GM23338 (cell line): ENCODE results near the gene CBFA2T3. TPM values are rescaled to one million over a fixed set of nuclear protein-coding genes. Genes with fewer than 3 reads are reported as not detected.
A peak's percentile ranks its signal among the peaks of the same experiment; 100 is the strongest.
"Not testable (repeated sequence)": the region's sequence is repeated elsewhere in the genome, so short reads cannot be mapped to it uniquely, and the experiment has no call there.

ENCODE experiments used
- ATAC-seq: fragments of 200-7000 bp; cut with Tn5 transposase; 3 replicates; pipeline ENCODE4 v1.9.1; 2020
- DNase-seq: peaks from one replicate; pipeline ENCODE4 v3.0.0-alpha.2; 2015; ENCODE audit warnings: low spot score
- H2AFZ ChIP-seq: fragments of 200-600 bp; sonication (generic); 2 replicates; pipeline ENCODE4 v1.8.0; 2016; ENCODE audit warnings: antibody characterized with exemption, mild to moderate bottlenecking, moderate library complexity
- H3F3A ChIP-seq: fragments of 200-600 bp; sonication (generic); replicated peaks from 2 replicates; pipeline ENCODE4 v1.8.0; 2017; ENCODE audit warnings: antibody characterized with exemption, mixed run types, low read depth
- H3K27ac ChIP-seq: fragments of 200-600 bp; sonication (generic); 2 replicates; pipeline ENCODE4 v1.6.1; 2016; ENCODE audit warnings: low read depth
- H3K27me3 ChIP-seq: fragments of 200-600 bp; sonication (generic); 2 replicates; pipeline ENCODE4 v1.8.0; 2016; ENCODE audit warnings: mild to moderate bottlenecking, mixed run types, moderate library complexity; ENCODE audit not compliant: insufficient read depth
- H3K36me3 ChIP-seq: fragments of 200-600 bp; sonication (generic); 2 replicates; pipeline ENCODE4 v1.8.0; 2016; ENCODE audit warnings: mild to moderate bottlenecking; ENCODE audit not compliant: insufficient read depth
- H3K4me1 ChIP-seq: fragments of 200-600 bp; sonication (generic); 2 replicates; pipeline ENCODE4 v1.8.0; 2016; ENCODE audit warnings: mild to moderate bottlenecking, moderate library complexity; ENCODE audit not compliant: insufficient read depth
- H3K4me2 ChIP-seq: fragments of 200-600 bp; sonication (generic); 2 replicates; pipeline ENCODE4 v1.7.1; 2017; ENCODE audit warnings: mixed run types
- H3K4me3 ChIP-seq: fragments of 200-600 bp; sonication (generic); 2 replicates; pipeline ENCODE4 v1.6.1; 2016; ENCODE audit warnings: mixed run types
- H3K79me2 ChIP-seq: fragments of 200-600 bp; sonication (generic); replicated peaks from 2 replicates; pipeline ENCODE4 v1.8.0; 2017; ENCODE audit warnings: mild to moderate bottlenecking; ENCODE audit not compliant: insufficient read depth
- H3K9me2 ChIP-seq: fragments of 200-600 bp; sonication (generic); 2 replicates; pipeline ENCODE4 v1.8.0; 2017; ENCODE audit not compliant: insufficient read depth
- H4K20me1 ChIP-seq: fragments of 200-600 bp; sonication (generic); replicated peaks from 2 replicates; pipeline ENCODE4 v1.8.0; 2017; ENCODE audit warnings: mild to moderate bottlenecking; ENCODE audit not compliant: insufficient read depth
- H3K27ac Mint-ChIP-seq: 2 replicates; pipeline ENCODE4 v1.8.0; 2020; ENCODE audit warnings: inconsistent platforms, mild to moderate bottlenecking, moderate library complexity, mixed read lengths
- H3K27me3 Mint-ChIP-seq: 3 replicates; pipeline ENCODE4 v1.8.0; 2022; ENCODE audit warnings: low read depth, mild to moderate bottlenecking, moderate library complexity, mixed read lengths, inconsistent platforms; ENCODE audit not compliant: insufficient read depth, poor library complexity
- H3K36me3 Mint-ChIP-seq: 3 replicates; pipeline ENCODE4 v1.8.0; 2021; ENCODE audit warnings: low read depth, mild to moderate bottlenecking, inconsistent platforms, moderate library complexity, mixed read lengths
- H3K4me1 Mint-ChIP-seq: 3 replicates; pipeline ENCODE4 v1.8.0; 2020; ENCODE audit warnings: mild to moderate bottlenecking, inconsistent platforms, mixed read lengths
- H3K4me3 Mint-ChIP-seq: 3 replicates; pipeline ENCODE4 v1.8.0; 2021; ENCODE audit warnings: moderate library complexity, mild to moderate bottlenecking, inconsistent platforms, mixed read lengths
- H3K9me3 Mint-ChIP-seq: 3 replicates; pipeline ENCODE4 v1.8.0; 2020; ENCODE audit warnings: moderate library complexity, mild to moderate bottlenecking, inconsistent platforms, mixed read lengths
- JUNB ChIP-seq: IDR thresholded peaks from one replicate; pipeline ENCODE4 v1.6.1; 2016; ENCODE audit warnings: antibody characterized with exemption; ENCODE audit not compliant: unreplicated experiment
- NANOG ChIP-seq: IDR thresholded peaks from 2 replicates; pipeline ENCODE4 v1.6.1; 2016; ENCODE audit warnings: antibody characterized with exemption, borderline replicate concordance
- POLR2AphosphoS5 ChIP-seq: IDR thresholded peaks from 2 replicates; pipeline ENCODE4 v1.6.1; 2016; ENCODE audit warnings: antibody characterized with exemption, low read depth
- STAT1 ChIP-seq: IDR thresholded peaks from one replicate; pipeline ENCODE4 v1.6.1; 2016; ENCODE audit warnings: antibody characterized with exemption; ENCODE audit not compliant: unreplicated experiment
- polyA plus RNA-seq: library from polyadenylated mRNA; unstranded; fragments of >200 nt; fragmentation: Nextera tagmentation; extraction: Ambion mirVana; gene quantifications from 2 replicates; pipeline ENCODE4 v1.2.1, GENCODE V29; 2016
- total RNA-seq: library from RNA; depleted of rRNA; stranded (reverse); fragments of >200 nt; shearing (Covaris generic); gene quantifications from 2 replicates; pipeline ENCODE4 v1.2.3, GENCODE V29; 2014
- TF ChIP-seq, protein P1 (sequence below): IDR thresholded peaks from one replicate; pipeline ENCODE4 v1.6.1; 2018; ENCODE audit warnings: antibody characterized with exemption; ENCODE audit not compliant: unreplicated experiment

CBFA2T3 gene
- total and polyA plus RNA-seq, 2 experiments from 2014 or later: 0.87 to 1.5 TPM

DNA sequence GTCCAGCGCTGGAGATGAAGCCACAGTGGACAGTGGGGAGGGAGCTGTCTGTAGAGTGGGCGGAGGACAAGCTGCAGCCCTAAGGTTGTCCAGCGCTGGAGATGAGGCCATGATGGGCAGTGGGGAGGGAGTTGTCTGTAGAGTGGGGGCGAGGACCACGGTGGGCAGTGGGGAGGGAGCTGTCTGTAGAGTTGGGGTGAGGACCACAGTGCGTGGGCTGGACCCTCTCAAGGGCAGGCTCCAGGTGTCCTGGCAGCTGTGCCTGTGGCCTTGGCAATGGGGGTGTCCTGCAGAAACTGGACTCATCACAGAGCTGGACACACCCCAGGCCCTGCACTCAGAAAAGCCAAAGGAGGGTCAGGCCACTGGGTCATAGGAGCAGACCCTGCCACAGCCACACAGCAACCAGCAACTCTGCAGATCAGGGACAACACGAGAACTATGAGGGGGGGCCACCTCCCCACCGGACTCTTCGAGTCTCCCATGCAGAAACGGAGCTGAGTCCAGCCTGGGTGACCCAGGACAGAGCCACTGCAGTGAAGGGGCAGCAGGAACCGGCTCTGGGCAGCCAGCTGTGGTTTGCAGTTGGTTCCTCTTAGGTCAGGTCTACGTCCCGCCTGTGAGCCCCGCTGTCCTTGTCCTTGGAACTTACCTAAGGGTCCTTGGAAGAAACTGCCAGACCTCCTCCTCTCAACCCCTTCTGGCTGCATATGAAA lies 33.4 kb upstream of the CBFA2T3 start:
- no peaks in the 10 kb centered on the region for H3K36me3 ChIP-seq
- Mint-ChIP-seq H3K4me3 (no peak overlapping the region), H3K4me1 (0 out of 3 replicates have a peak, but pooled peaks cover 3% of the 10 kb centered on the region), H3K27me3 (peaks cover 17% of the 10 kb centered on the region), H3K36me3 (no peaks in the 10 kb centered on the region; the same call in 2 of the 3 replicates), H3K27ac (no peak overlapping the region), H3K9me3 (peaks cover 7% of the 10 kb centered on the region; the same call in 2 of the 3 replicates)
- H4K20me1 ChIP-seq: no peaks in the 10 kb centered on the region
- H3K27me3 ChIP-seq: no peaks in the 10 kb centered on the region
- no peaks in the 10 kb centered on the region for H3K9me2 ChIP-seq
- no peak for ATAC-seq
- DNase-seq: no peak
- no peaks in the 10 kb centered on the region for H3K4me1 ChIP-seq
- H3F3A ChIP-seq: no peaks in the 10 kb centered on the region
- no peak overlapping the region for H2AFZ ChIP-seq
- no peak overlapping the region for H3K4me2 ChIP-seq
- no peak overlapping the region for H3K4me3 ChIP-seq
- H3K27ac ChIP-seq: no peak overlapping the region
- no peaks in the 10 kb centered on the region for H3K79me2 ChIP-seq
- no peak for TF ChIP-seq STAT1

DNA sequence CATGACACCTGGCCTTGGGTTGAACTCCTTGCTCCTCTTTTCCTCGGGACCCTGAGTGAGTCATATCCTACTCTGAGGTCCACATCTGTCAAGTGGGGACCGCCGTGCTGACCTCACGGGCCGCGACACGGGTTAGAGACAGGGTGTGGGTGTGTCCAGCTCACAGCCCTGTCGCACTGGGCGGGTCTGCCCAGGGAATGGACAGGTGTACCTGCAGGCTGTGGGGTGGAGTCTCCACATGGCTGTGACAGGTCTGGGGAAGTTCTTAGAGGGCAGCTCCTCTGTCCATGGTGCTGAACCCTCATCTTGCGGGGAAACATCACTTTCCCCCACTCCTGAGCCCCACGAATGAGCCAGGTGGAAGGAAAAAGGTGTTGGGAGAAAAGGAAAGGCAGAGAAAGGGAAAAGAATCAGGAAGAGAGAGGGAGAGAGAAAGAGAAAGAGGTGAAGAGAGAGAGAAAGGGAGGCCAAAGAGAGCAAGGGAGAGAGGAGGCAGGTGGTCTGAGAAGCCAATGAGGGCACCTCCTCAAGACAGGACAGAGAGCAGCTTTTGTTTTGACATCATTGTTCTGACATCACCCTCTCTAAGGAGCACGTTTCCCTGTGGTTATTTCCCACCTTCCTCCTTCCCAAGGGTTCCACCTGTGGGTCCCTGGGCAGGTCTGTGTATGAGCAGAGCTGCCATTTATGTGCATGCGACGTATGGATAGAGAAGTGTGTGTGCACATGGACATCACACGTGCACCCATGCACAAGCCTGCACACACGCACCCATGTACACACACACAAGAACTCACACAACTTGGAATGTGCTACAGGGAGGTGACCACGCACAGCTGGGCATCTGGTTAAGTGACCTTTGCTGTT lies 32.6 kb upstream of the CBFA2T3 start:
- ATAC-seq (peak; percentile 70), DNase-seq (peak; percentile 68)

DNA sequence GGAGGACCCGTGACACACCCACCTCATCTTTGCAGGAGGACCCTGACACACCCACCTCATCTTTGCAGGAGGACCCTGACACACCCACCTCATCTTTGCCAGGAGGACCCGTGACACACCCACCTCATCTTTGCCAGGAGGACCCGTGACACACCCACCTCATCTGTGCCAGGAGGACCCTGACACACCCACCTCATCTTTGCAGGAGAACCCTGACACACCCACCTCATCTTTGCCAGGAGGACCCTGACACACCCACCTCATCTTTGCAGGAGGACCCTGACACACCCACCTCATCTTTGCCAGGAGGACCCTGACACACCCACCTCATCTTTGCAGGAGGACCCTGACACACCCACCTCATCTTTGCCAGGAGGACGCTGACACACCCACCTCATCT lies 31.8 kb upstream of the CBFA2T3 start:
- not testable (repeated sequence) for H3K4me1 ChIP-seq, H3K9me2 ChIP-seq, H2AFZ ChIP-seq, H4K20me1 ChIP-seq, H3K4me3 ChIP-seq, H3K4me1 Mint-ChIP-seq, H3K36me3 Mint-ChIP-seq, H3K36me3 ChIP-seq, H3K4me3 Mint-ChIP-seq, H3K4me2 ChIP-seq, ATAC-seq, H3K27ac Mint-ChIP-seq, DNase-seq, H3K27me3 ChIP-seq, H3K9me3 Mint-ChIP-seq, H3K27ac ChIP-seq, H3K79me2 ChIP-seq, H3F3A ChIP-seq
- H3K27me3 Mint-ChIP-seq: peaks cover 17% of the 10 kb centered on the region

More for the DNA sequence above, 32.6 kb upstream of the CBFA2T3 start:
- Histone ChIP-seq H3K36me3 (no peaks in the 10 kb centered on the region), H3K4me3 (no peak overlapping the region), H4K20me1 (no peaks in the 10 kb centered on the region), H3K9me2 (no peaks in the 10 kb centered on the region), H3K4me1 (no peaks in the 10 kb centered on the region), H3K4me2 (no peak overlapping the region), H3K27me3 (no peaks in the 10 kb centered on the region), H3K27ac (no peak overlapping the region), H2AFZ (no peak overlapping the region), H3F3A (no peaks in the 10 kb centered on the region), H3K79me2 (no peaks in the 10 kb centered on the region)
- no peaks in the 10 kb centered on the region; the same call in 2 of the 3 replicates for H3K36me3 Mint-ChIP-seq
- H3K27me3 Mint-ChIP-seq: peaks cover 17% of the 10 kb centered on the region
- no peak overlapping the region for H3K4me3 Mint-ChIP-seq
- no peak overlapping the region for H3K27ac Mint-ChIP-seq
- H3K4me1 Mint-ChIP-seq: 0 out of 3 replicates have a peak, but pooled peaks cover 3% of the 10 kb centered on the region
- TF ChIP-seq STAT1 (no peak), POLR2AphosphoS5 (no peak), JUNB (no peak), NANOG (no peak)
- TF ChIP-seq, protein P1, sequence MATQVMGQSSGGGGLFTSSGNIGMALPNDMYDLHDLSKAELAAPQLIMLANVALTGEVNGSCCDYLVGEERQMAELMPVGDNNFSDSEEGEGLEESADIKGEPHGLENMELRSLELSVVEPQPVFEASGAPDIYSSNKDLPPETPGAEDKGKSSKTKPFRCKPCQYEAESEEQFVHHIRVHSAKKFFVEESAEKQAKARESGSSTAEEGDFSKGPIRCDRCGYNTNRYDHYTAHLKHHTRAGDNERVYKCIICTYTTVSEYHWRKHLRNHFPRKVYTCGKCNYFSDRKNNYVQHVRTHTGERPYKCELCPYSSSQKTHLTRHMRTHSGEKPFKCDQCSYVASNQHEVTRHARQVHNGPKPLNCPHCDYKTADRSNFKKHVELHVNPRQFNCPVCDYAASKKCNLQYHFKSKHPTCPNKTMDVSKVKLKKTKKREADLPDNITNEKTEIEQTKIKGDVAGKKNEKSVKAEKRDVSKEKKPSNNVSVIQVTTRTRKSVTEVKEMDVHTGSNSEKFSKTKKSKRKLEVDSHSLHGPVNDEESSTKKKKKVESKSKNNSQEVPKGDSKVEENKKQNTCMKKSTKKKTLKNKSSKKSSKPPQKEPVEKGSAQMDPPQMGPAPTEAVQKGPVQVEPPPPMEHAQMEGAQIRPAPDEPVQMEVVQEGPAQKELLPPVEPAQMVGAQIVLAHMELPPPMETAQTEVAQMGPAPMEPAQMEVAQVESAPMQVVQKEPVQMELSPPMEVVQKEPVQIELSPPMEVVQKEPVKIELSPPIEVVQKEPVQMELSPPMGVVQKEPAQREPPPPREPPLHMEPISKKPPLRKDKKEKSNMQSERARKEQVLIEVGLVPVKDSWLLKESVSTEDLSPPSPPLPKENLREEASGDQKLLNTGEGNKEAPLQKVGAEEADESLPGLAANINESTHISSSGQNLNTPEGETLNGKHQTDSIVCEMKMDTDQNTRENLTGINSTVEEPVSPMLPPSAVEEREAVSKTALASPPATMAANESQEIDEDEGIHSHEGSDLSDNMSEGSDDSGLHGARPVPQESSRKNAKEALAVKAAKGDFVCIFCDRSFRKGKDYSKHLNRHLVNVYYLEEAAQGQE: peak; percentile 87
- H3K9me3 Mint-ChIP-seq: peaks cover 7% of the 10 kb centered on the region; the same call in 2 of the 3 replicates
